Hypothalamus (tissue), 51 donors: ENCODE data around the gene STK10.

ENCODE experiments used
- DNase-seq, 51 donors: peaks; one replicate each; lab custom pipeline; 2025; lab: John Stamatoyannopoulos, UW

STK10 gene

GRCh38 chr5:172093965-172094364 lies 94.1 kb downstream of the STK10 start:
- DNase-seq: no peak

GRCh38 chr5:172093559-172093958 lies 94.5 kb downstream of the STK10 start:
- no peak for DNase-seq

GRCh38 chr5:172091956-172092732 lies 95.9 kb downstream of the STK10 start:
- no peak for DNase-seq

- no peak for DNase-seq
Measured at GRCh38 chr5:172090976-172091547, 97.0 kb downstream of the STK10 start.

GRCh38 chr5:172089298-172090117 lies 98.5 kb downstream of the STK10 start:
- no peak for DNase-seq

- DNase-seq: no peak
Measured at GRCh38 chr5:172088801-172089200, 99.2 kb downstream of the STK10 start.

- no peak for DNase-seq
Measured at GRCh38 chr5:172086194-172086975, 101.6 kb downstream of the STK10 start.

GRCh38 chr5:172085738-172086137 lies 102.3 kb downstream of the STK10 start:
- DNase-seq: no peak

GRCh38 chr5:172082180-172082579 lies 105.8 kb downstream of the STK10 start:
- DNase-seq: no peak

- DNase-seq: no peak
Measured at GRCh38 chr5:172079876-172080275, 108.1 kb downstream of the STK10 start.

- peak in 6 of 51 donors; percentile 3 to 24 (median 10) for DNase-seq
Measured at GRCh38 chr5:172078726-172079345, 109.2 kb downstream of the STK10 start.

GRCh38 chr5:172077664-172078425 lies 110.2 kb downstream of the STK10 start:
- DNase-seq: peak in 3 of 51 donors; percentile 4 to 12 (median 6)

GRCh38 chr5:172076761-172077244 lies 111.2 kb downstream of the STK10 start:
- DNase-seq: no peak

- DNase-seq: no peak
Measured at GRCh38 chr5:172075656-172076055, 112.4 kb downstream of the STK10 start.

- no peak for DNase-seq
Measured at GRCh38 chr5:172074896-172075295, 113.1 kb downstream of the STK10 start.

GRCh38 chr5:172071309-172071875 lies 116.6 kb downstream of the STK10 start:
- no peak for DNase-seq

GRCh38 chr5:172065431-172066065 lies 122.5 kb downstream of the STK10 start:
- no peak for DNase-seq

GRCh38 chr5:172064766-172065165 lies 123.3 kb downstream of the STK10 start:
- DNase-seq: no peak
